Activated T-helper 1 cell treated with anti-CD3 and anti-CD28 coated beads, Interleukin-12 subunit alpha, Interleukin-12 subunit beta, Interleukin-2, Interleukin-4 antibody, amounts not matched to agents 30 ng/mL and 10 ng/mL and 1 ng/mL, durations not matched to agents 14 hours and 24 hours and 36 hours (primary cell): Measurements from ENCODE around the gene BICC1. TPM values are rescaled to one million over a fixed set of nuclear protein-coding genes. Genes with fewer than 3 reads are reported as not detected.

Experiments
- DNase-seq: peaks from one replicate; pipeline ENCODE4 v3.0.0; 2021; ENCODE audit warnings: low spot score
- H3K27ac Mint-ChIP-seq: one replicate; pipeline ENCODE4 v1.8.0; 2021; ENCODE audit warnings: mild to moderate bottlenecking, mixed read lengths
- H3K27me3 Mint-ChIP-seq: one replicate; pipeline ENCODE4 v1.8.0; 2022; ENCODE audit warnings: mild to moderate bottlenecking, moderate library complexity, mixed read lengths; ENCODE audit not compliant: insufficient read depth
- H3K36me3 Mint-ChIP-seq: one replicate; pipeline ENCODE4 v1.8.0; 2021; ENCODE audit warnings: low read depth, mixed read lengths
- H3K4me1 Mint-ChIP-seq: one replicate; pipeline ENCODE4 v1.8.0; 2021; ENCODE audit warnings: low read depth, mixed read lengths
- H3K4me3 Mint-ChIP-seq: one replicate; pipeline ENCODE4 v1.8.0; 2021; ENCODE audit warnings: mild to moderate bottlenecking, moderate library complexity, mixed read lengths
- H3K9me3 Mint-ChIP-seq: one replicate; pipeline ENCODE4 v1.8.0; 2021; ENCODE audit warnings: mixed read lengths
- intact Hi-C: fragments of 100-400 bp; cut with micrococcal nuclease; formaldehyde crosslinking; loops from one replicate; pipeline ENCODE4 v1.15.1; 2024
- total RNA-seq: library from RNA; stranded (reverse); gene quantifications from 2 replicates; pipeline ENCODE4 v1.2.3, GENCODE V29; 2022

The BICC1 gene
- 0.03 TPM in 1 of 2 replicates, not detected in the other for total RNA-seq

- no peak for DNase-seq
- Mint-ChIP-seq H3K4me3 (peak within 1 kb of the TSS; percentile 68), H3K27ac (peak within 1 kb of the TSS; percentile 1), H3K36me3 (peaks cover 2% of the 10 kb centered on the region), H3K9me3 (no peaks in the 10 kb centered on the region), H3K4me1 (peaks cover 9% of the 10 kb centered on the region), H3K27me3 (peaks cover 27% of the 10 kb centered on the region)
- intact Hi-C loops: no loop called here
Observed at GRCh38 chr10:58512491-58513187, at the start of gene BICC1. BICC1 (plus strand) TSS chr10:58512872; CDS start chr10:58513144, 272 bp downstream.

DNA sequence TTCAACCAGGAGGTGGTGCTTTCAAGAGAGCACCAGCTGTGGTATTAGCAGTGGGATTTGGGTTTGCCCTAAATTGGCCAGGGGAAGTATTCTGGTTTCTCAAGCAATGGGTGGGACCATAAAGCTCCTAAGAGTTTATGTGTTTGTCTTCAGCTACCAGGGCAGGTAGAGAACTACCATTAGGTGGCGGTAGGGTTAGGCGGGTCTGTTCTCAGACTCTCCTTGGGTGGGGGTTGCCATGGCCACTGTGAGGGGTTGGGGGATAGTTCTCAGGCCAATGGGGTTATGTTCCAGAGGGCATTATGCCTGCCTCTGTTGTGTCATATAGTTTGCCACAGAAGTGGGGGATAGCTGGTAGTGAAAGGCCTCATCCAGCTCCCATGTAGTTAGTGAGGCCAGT is 47.7 kb upstream of the BICC1 start:
- DNase-seq: no peak
- Mint-ChIP-seq H3K27me3 (peaks cover 6% of the 10 kb centered on the region), H3K36me3 (no peaks in the 10 kb centered on the region), H3K4me3 (no peak overlapping the region), H3K9me3 (peaks cover 4% of the 10 kb centered on the region), H3K27ac (no peak overlapping the region), H3K4me1 (no peaks in the 10 kb centered on the region)
- intact Hi-C loops: no loop called here

GRCh38 chr10:58465629-58466028 is 47.0 kb upstream of the BICC1 start:
- intact Hi-C loops: no loop called here
- no peaks in the 10 kb centered on the region for H3K36me3 Mint-ChIP-seq
- H3K9me3 Mint-ChIP-seq: peaks cover 4% of the 10 kb centered on the region
- peaks cover 6% of the 10 kb centered on the region for H3K27me3 Mint-ChIP-seq
- no peak for DNase-seq
- H3K27ac Mint-ChIP-seq: no peak overlapping the region
- H3K4me1 Mint-ChIP-seq: no peaks in the 10 kb centered on the region
- H3K4me3 Mint-ChIP-seq: no peak overlapping the region

- Mint-ChIP-seq H3K36me3 (no peaks in the 10 kb centered on the region), H3K4me1 (no peaks in the 10 kb centered on the region), H3K4me3 (no peak overlapping the region), H3K27ac (no peak overlapping the region), H3K9me3 (peaks cover under 1% of the 10 kb centered on the region), H3K27me3 (peaks cover 14% of the 10 kb centered on the region)
- intact Hi-C loops: no loop called here
- DNase-seq: no peak
Observed at GRCh38 chr10:58467931-58468635, 44.6 kb upstream of the BICC1 start.

GRCh38 chr10:58473976-58474375 is 38.7 kb upstream of the BICC1 start:
- no peak for DNase-seq
- H3K36me3 Mint-ChIP-seq: no peaks in the 10 kb centered on the region
- H3K9me3 Mint-ChIP-seq: no peaks in the 10 kb centered on the region
- intact Hi-C loops: no loop called here
- no peak overlapping the region for H3K27ac Mint-ChIP-seq
- H3K4me3 Mint-ChIP-seq: no peak overlapping the region
- H3K27me3 Mint-ChIP-seq: peaks cover 8% of the 10 kb centered on the region
- no peaks in the 10 kb centered on the region for H3K4me1 Mint-ChIP-seq

- H3K9me3 Mint-ChIP-seq: no peaks in the 10 kb centered on the region
- H3K4me1 Mint-ChIP-seq: no peaks in the 10 kb centered on the region
- no peak overlapping the region for H3K27ac Mint-ChIP-seq
- H3K36me3 Mint-ChIP-seq: no peaks in the 10 kb centered on the region
- DNase-seq: no peak
- H3K27me3 Mint-ChIP-seq: peaks cover 8% of the 10 kb centered on the region
- intact Hi-C loops: no loop called here
- H3K4me3 Mint-ChIP-seq: no peak overlapping the region
Observed at GRCh38 chr10:58475322-58476277, 37.1 kb upstream of the BICC1 start.

DNA sequence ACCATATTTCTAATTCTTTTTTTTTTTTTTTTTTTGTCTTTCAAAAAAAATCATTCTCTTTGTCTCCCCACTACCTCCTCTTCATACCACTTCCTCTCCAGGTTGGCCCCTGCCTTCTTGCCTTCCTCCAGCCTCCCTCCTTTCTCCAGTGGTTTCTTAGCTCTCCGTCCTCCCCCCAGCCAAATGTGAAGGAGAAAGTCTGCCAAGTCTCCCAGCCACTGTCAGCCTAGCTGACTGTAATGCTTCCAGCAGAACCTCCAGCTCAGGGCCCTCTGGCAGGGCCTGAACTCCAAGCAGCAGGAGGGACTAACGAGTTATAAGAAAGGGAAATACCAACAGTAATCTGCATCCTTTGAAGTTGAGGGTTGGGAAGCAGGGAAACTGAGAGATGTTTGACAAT is 35.5 kb upstream of the BICC1 start:
- Mint-ChIP-seq H3K4me3 (no peak overlapping the region), H3K9me3 (no peaks in the 10 kb centered on the region), H3K27me3 (peaks cover 2% of the 10 kb centered on the region), H3K27ac (no peak overlapping the region), H3K4me1 (no peaks in the 10 kb centered on the region), H3K36me3 (no peaks in the 10 kb centered on the region)
- intact Hi-C loops: no loop called here
- DNase-seq: no peak

DNA sequence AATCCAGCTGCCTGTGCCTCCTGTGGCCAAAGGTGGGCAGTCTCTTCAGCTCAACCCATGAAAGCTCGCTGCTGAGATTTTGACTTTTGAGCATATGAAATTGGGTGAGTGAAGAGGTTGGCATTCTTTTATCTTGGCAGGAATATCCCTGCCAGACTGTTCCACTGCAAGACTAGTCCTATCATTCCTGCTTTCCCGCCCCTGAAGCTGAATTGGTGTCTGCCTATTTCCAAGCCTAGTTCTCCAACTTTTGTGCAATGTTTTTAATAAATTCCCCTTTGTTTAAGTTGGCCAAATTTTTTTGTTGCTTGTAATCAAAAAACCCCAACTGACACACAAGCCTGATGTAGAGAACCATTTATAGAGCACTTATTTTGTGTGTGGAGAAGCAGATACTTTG is 34.8 kb upstream of the BICC1 start:
- intact Hi-C loops: no loop called here
- H3K36me3 Mint-ChIP-seq: no peaks in the 10 kb centered on the region
- no peaks in the 10 kb centered on the region for H3K27me3 Mint-ChIP-seq
- DNase-seq: no peak
- no peak overlapping the region for H3K4me3 Mint-ChIP-seq
- H3K27ac Mint-ChIP-seq: no peak overlapping the region
- H3K4me1 Mint-ChIP-seq: no peaks in the 10 kb centered on the region
- no peaks in the 10 kb centered on the region for H3K9me3 Mint-ChIP-seq

GRCh38 chr10:58479045-58479444 is 33.6 kb upstream of the BICC1 start:
- intact Hi-C loops: no loop called here
- Mint-ChIP-seq H3K4me3 (no peak overlapping the region), H3K27me3 (peaks cover 2% of the 10 kb centered on the region), H3K4me1 (no peaks in the 10 kb centered on the region), H3K36me3 (no peaks in the 10 kb centered on the region), H3K9me3 (no peaks in the 10 kb centered on the region), H3K27ac (no peak overlapping the region)
- DNase-seq: no peak

DNA sequence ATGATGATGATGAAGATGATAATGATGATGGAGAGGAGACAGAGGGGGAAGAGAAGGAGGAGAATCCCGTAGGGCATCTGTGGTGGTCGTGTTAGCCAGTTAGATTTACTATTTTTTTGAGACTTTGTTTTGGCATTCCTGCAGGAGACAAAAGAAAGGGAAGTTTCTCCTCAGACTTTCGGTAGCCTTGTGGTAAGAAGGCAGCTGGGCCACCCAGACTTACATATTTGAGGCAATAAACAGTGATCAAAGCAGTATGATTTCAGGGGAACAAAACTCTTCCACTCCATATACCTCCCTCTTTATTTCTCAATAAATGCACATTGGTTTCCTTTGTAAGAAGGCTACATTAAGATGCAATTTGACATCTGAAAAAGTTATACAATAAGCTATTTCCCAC is 32.4 kb upstream of the BICC1 start:
- intact Hi-C loops: no loop called here
- Mint-ChIP-seq H3K27ac (no peak overlapping the region), H3K36me3 (no peaks in the 10 kb centered on the region), H3K9me3 (no peaks in the 10 kb centered on the region), H3K4me1 (no peaks in the 10 kb centered on the region), H3K4me3 (no peak overlapping the region), H3K27me3 (peaks cover 2% of the 10 kb centered on the region)
- no peak for DNase-seq

- H3K9me3 Mint-ChIP-seq: no peaks in the 10 kb centered on the region
- H3K4me1 Mint-ChIP-seq: no peaks in the 10 kb centered on the region
- no peaks in the 10 kb centered on the region for H3K36me3 Mint-ChIP-seq
- H3K4me3 Mint-ChIP-seq: no peak overlapping the region
- H3K27me3 Mint-ChIP-seq: peaks cover 2% of the 10 kb centered on the region
- no peak overlapping the region for H3K27ac Mint-ChIP-seq
- DNase-seq: no peak
- intact Hi-C loops: no loop called here
Observed at GRCh38 chr10:58481569-58482109, 31.0 kb upstream of the BICC1 start.

DNA sequence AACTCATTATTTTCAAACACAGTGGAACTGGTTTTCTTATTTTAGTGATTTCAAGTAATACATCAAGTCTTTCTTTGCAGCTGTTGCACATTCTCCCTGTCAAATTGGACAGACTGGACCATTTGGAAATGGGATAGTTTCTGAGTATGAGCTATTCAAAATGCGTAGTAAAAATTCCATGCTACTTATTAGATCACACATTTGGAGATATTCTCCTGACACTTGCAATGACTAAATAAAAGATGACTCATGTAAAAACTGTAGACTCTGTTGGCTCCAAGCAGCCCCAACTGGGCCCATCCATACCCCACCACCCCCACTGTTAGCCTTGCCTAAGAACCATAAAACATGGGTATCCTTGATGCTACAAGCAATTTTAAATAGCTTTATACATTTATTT is 25.9 kb upstream of the BICC1 start:
- no peaks in the 10 kb centered on the region for H3K9me3 Mint-ChIP-seq
- no peak for DNase-seq
- H3K27ac Mint-ChIP-seq: no peak overlapping the region
- intact Hi-C loops: no loop called here
- H3K36me3 Mint-ChIP-seq: no peaks in the 10 kb centered on the region
- H3K4me3 Mint-ChIP-seq: no peak overlapping the region
- H3K27me3 Mint-ChIP-seq: peaks cover 2% of the 10 kb centered on the region
- H3K4me1 Mint-ChIP-seq: no peaks in the 10 kb centered on the region
